IPS DF 4.7 (cell line): ENCODE data around the gene ZNF497.

Experiments
- DNase-seq: peaks from one replicate; pipeline ENCODE4 v3.0.0-alpha.2; 2013; ENCODE audit warnings: low spot score; ENCODE audit errors: extremely low read depth

Gene ZNF497

GRCh38 chr19:58367698-58368454 is 5.3 kb upstream of the ZNF497 start:
- no peak for DNase-seq

- no peak for DNase-seq
These were observed 4.3 kb upstream of the ZNF497 start for GRCh38 chr19:58366585-58367430.

- no peak for DNase-seq
These were observed 1.6 kb upstream of the ZNF497 start for GRCh38 chr19:58364146-58364545.

GRCh38 chr19:58361900-58362271 is 665 bp downstream of the ZNF497 start:
- no peak for DNase-seq

- no peak for DNase-seq
These were observed 4.9 kb downstream of the ZNF497 start for GRCh38 chr19:58357481-58358145.

- DNase-seq, result no peak
These were observed 5.6 kb downstream of the ZNF497 start for GRCh38 chr19:58356766-58357480.

- DNase-seq, result no peak
These were observed 6.4 kb downstream of the ZNF497 start for GRCh38 chr19:58355908-58356765.

- DNase-seq, result no peak
These were observed 7.2 kb downstream of the ZNF497 start for GRCh38 chr19:58355215-58355796.

GRCh38 chr19:58354478-58355030 is 8.0 kb downstream of the ZNF497 start:
- no peak for DNase-seq

- no peak for DNase-seq
These were observed 8.7 kb downstream of the ZNF497 start for GRCh38 chr19:58353717-58354477.

GRCh38 chr19:58352760-58353671 is 9.5 kb downstream of the ZNF497 start, which contains the start of gene A1BG:
A1BG (minus strand) TSS chr19:58353492; CDS start chr19:58353437, 55 bp downstream.
- DNase-seq, result no peak

- no peak for DNase-seq
These were observed 10.4 kb downstream of the ZNF497 start for GRCh38 chr19:58351990-58352755.

GRCh38 chr19:58351558-58351878 is 11.0 kb downstream of the ZNF497 start:
- no peak for DNase-seq

- no peak for DNase-seq
These were observed 11.5 kb downstream of the ZNF497 start for GRCh38 chr19:58350871-58351557.

- DNase-seq, result no peak
These were observed 12.3 kb downstream of the ZNF497 start for GRCh38 chr19:58350001-58350861.

- DNase-seq, result no peak
These were observed 13.0 kb downstream of the ZNF497 start for GRCh38 chr19:58349590-58349989.
